Activated naive CD4-positive, alpha-beta T cell treated with anti-CD3 and anti-CD28 coated beads for 36 hours (primary cell): ENCODE data around the gene TMEM140. TPM values are rescaled to one million over a fixed set of nuclear protein-coding genes. Genes with fewer than 3 reads are reported as not detected.
"Not testable (repeated sequence)": the region's sequence is repeated elsewhere in the genome, so short reads cannot be mapped to it uniquely, and the experiment has no call there.

Experiments used
- CTCF ChIA-PET: fragments of 350-600 bp; sonication (Branson Sonifier 250); formaldehyde crosslinking; loops from one replicate; lab custom pipeline; 2021; ENCODE audit warnings: antibody characterized with exemption; lab: Charles Lee
- DNase-seq: peaks from one replicate; pipeline ENCODE4 v3.0.0-alpha.2; 2020
- H3K27ac Mint-ChIP-seq: one replicate; pipeline ENCODE4 v1.8.0; 2021; ENCODE audit warnings: mild to moderate bottlenecking, mixed read lengths
- H3K27me3 Mint-ChIP-seq: one replicate; pipeline ENCODE4 v1.8.0; 2021; ENCODE audit warnings: low read depth, mixed read lengths
- H3K36me3 Mint-ChIP-seq: one replicate; pipeline ENCODE4 v1.8.0; 2021; ENCODE audit warnings: low read depth, mixed read lengths
- H3K4me1 Mint-ChIP-seq: one replicate; pipeline ENCODE4 v1.8.0; 2021; ENCODE audit warnings: low read depth, mixed read lengths
- H3K4me3 Mint-ChIP-seq: one replicate; pipeline ENCODE4 v1.8.0; 2021; ENCODE audit warnings: mild to moderate bottlenecking, moderate library complexity, mixed read lengths
- H3K9me3 Mint-ChIP-seq: one replicate; pipeline ENCODE4 v1.8.0; 2021; ENCODE audit warnings: mixed read lengths
- intact Hi-C: fragments of 100-400 bp; cut with micrococcal nuclease; formaldehyde crosslinking; loops from one replicate; pipeline ENCODE4 v1.15.1; 2023
- microRNA-seq: library from miRNA; unstranded; fragments of <30 nt; microRNA quantifications from one replicate; pipeline ENCODE4 v1.2.0, GENCODE V29; 2022; ENCODE audit warnings: borderline microRNAs expressed, borderline replicate concordance
- total RNA-seq, 2 experiments: library from RNA; stranded (reverse); gene quantifications; one replicate each; pipeline ENCODE4 v1.2.3, GENCODE V29; 2021

The TMEM140 gene
- total RNA-seq, 2 experiments from 2014 or later: 8.1 to 9.2 TPM

DNA sequence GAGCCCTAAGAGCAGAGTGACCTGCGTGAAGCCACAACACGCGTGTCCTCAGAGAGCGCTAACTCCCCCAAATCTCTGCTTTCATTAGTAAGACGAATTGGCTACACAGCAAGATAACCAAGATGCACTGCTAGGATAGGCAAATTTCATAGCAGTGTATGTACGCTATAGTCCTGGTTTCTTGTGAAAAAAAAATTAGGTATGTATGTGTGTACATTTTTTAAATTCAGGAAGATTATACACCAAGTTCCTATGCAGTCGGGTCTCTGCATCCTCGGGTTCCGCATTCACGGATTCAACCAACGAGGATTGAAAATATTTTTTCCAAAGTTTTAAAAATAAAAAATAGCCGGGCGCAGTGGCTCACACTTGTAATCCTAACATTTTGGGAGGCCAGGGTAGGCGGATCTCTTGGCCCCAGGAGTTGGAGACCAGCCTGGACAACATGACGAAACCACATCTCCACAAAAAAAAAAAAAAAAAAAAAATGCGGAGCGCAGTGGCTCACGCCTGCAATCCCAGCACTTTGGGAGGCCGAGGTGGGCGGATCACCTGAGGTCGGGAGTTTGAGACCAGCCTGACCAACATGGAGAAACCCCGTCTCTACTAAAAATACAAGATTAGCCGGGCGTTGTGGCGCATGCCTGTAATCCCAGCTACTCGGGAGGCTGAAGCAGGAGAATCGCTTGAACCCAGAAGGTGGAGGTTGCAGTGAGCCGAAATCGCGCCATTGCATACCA, 64.2 kb downstream of the TMEM140 start:
- Mint-ChIP-seq H3K4me1 (peaks cover 36% of the 10 kb centered on the region), H3K27ac (peak overlapping the region; percentile 66), H3K4me3 (peak overlapping the region; percentile 98)
- CTCF ChIA-PET: interaction anchor here (2.6 kb wide), 1 partner anchor 43 kb away, joined by 10 read pairs; no protein-coding TSS in a partner anchor
- not testable (repeated sequence) for H3K27me3 Mint-ChIP-seq, DNase-seq, H3K36me3 Mint-ChIP-seq, H3K9me3 Mint-ChIP-seq
- intact Hi-C loops: loop anchor here (1.0 to 5.0 kb wide), 13 partner anchors 40 to 895 kb away; partner anchors contain the start of genes AGBL3, BPGM, CNOT4 and CYREN

DNA sequence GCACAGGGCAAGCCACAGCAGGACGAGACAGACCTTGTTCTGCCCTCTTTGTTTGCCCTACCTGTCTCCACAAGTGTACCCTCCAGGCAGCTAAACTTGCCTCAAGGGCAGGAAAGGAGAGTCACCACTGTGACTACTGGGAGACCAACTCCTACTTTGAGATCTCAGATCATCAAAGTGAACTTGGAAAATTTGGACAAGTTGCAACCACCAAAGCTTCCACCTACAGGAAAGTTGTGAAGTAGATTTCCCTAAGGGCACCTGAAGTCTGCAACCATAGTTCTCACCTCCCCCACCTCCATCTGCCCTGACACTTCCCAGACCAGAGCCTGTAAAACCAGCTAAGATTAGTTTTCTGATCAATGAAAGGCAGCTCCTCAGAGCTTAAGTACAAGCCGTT, 66.0 kb downstream of the TMEM140 start:
- Mint-ChIP-seq H3K9me3 (no peaks in the 10 kb centered on the region), H3K4me1 (peaks cover 19% of the 10 kb centered on the region), H3K36me3 (peaks cover 1% of the 10 kb centered on the region), H3K27me3 (no peaks in the 10 kb centered on the region), H3K27ac (no peak overlapping the region), H3K4me3 (no peak overlapping the region)
- intact Hi-C loops: loop anchor here (5.0 kb wide), 2 partner anchors 763 to 897 kb away; partner anchors contain the start of genes MTPN and SLC35B4
- CTCF ChIA-PET: no interaction called here
- no peak for DNase-seq

GRCh38 chr7:135215180-135215579, 67.3 kb downstream of the TMEM140 start:
- Mint-ChIP-seq H3K9me3 (no peaks in the 10 kb centered on the region), H3K36me3 (peaks cover 1% of the 10 kb centered on the region), H3K4me1 (peaks cover 6% of the 10 kb centered on the region), H3K27ac (no peak overlapping the region), H3K4me3 (no peak overlapping the region), H3K27me3 (no peaks in the 10 kb centered on the region)
- no peak for DNase-seq
- CTCF ChIA-PET: no interaction called here
- intact Hi-C loops: no loop called here

DNA sequence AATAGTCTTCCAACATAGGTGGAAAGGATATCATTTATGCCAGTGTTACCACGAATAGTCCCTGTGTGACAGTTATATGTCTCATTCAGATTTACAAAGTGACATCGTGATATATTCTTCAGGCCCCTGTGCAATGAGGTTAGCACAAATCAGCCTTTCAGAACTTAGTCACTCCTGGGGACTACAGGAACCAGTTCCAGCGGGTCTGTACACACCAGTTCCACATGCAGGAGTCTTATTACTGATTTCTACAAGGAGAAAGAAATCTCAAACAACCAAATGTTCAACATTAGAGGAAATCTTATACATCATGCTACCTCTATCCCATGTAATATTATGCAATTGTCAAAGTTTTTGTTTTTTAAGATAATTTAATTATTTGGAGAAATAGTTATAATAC, 67.8 kb downstream of the TMEM140 start:
- no peak overlapping the region for H3K4me3 Mint-ChIP-seq
- DNase-seq: no peak
- intact Hi-C loops: no loop called here
- H3K9me3 Mint-ChIP-seq: no peaks in the 10 kb centered on the region
- H3K36me3 Mint-ChIP-seq: peaks cover 1% of the 10 kb centered on the region
- H3K27ac Mint-ChIP-seq: no peak overlapping the region
- peaks cover under 1% of the 10 kb centered on the region for H3K4me1 Mint-ChIP-seq
- no peaks in the 10 kb centered on the region for H3K27me3 Mint-ChIP-seq
- CTCF ChIA-PET: no interaction called here

Small RNA genes lying within 50 kb of the gene (microRNA-seq; reads per million reads assigned to microRNA genes)
- gene MIR6509: not detected

Other genes with a start within 250 kb of the TMEM140 start
- 1 to 10 TPM; 2.6 to 3.6 TPM for gene AGBL3, start 161.6 kb upstream of the TMEM140 start, total RNA-seq
- gene CYREN, start 22.6 kb downstream of the TMEM140 start, total RNA-seq: 10 to 100 TPM; 36.7 to 39.0 TPM
- 10 to 100 TPM; 10.6 to 11.1 TPM for gene WDR91, start 63.5 kb downstream of the TMEM140 start, total RNA-seq
- not detected for gene STRA8, start 85.8 kb downstream of the TMEM140 start, total RNA-seq